Endothelial cell of umbilical vein (primary cell): ENCODE data around the gene THOP1.

Experiments used
- EZH2 ChIP-seq: IDR thresholded peaks from 2 replicates; pipeline ENCODE4 v1.6.1; 2012; ENCODE audit warnings: borderline replicate concordance, low read depth, mild to moderate bottlenecking, moderate library complexity, low read length, inconsistent platforms; ENCODE audit not compliant: severe bottlenecking
- POLR2A ChIP-seq: IDR thresholded peaks from 2 replicates; pipeline ENCODE4 v1.6.1; 2012; ENCODE audit warnings: low read depth, mild to moderate bottlenecking, control low read depth, low read length
- POLR2AphosphoS5 ChIP-seq: IDR thresholded peaks from 2 replicates; pipeline ENCODE4 v1.6.1; 2012; ENCODE audit warnings: low read depth, mild to moderate bottlenecking, control low read depth, low read length, moderate library complexity; ENCODE audit not compliant: insufficient read depth
- TF ChIP-seq, protein P1 (sequence below), 2 donors: IDR thresholded peaks; 1 replicate in 1 of 2; 2 replicates in 1 of 2; pipeline ENCODE4 v1.5.1; 2011; ENCODE audit warnings: low read length in 2 of 2, mild to moderate bottlenecking in 2 of 2, moderate library complexity in 2 of 2, control low read depth in 1 of 2, inconsistent platforms in 1 of 2, low read depth in 1 of 2; ENCODE audit not compliant: insufficient read depth in 1 of 2; ENCODE audit errors: extremely low read depth in 1 of 2

- TF ChIP-seq POLR2A (no peak), EZH2 (no peak), POLR2AphosphoS5 (no peak)
- TF ChIP-seq, protein P1, sequence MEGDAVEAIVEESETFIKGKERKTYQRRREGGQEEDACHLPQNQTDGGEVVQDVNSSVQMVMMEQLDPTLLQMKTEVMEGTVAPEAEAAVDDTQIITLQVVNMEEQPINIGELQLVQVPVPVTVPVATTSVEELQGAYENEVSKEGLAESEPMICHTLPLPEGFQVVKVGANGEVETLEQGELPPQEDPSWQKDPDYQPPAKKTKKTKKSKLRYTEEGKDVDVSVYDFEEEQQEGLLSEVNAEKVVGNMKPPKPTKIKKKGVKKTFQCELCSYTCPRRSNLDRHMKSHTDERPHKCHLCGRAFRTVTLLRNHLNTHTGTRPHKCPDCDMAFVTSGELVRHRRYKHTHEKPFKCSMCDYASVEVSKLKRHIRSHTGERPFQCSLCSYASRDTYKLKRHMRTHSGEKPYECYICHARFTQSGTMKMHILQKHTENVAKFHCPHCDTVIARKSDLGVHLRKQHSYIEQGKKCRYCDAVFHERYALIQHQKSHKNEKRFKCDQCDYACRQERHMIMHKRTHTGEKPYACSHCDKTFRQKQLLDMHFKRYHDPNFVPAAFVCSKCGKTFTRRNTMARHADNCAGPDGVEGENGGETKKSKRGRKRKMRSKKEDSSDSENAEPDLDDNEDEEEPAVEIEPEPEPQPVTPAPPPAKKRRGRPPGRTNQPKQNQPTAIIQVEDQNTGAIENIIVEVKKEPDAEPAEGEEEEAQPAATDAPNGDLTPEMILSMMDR (IDR thresholded peaks at IDR 0.05; ENCODE audit: extremely low read depth in 1 of 2, insufficient read depth in 1 of 2, low read depth in 1 of 2, low read length in 2 of 2), result no peak
These were observed 18.5 kb upstream of the THOP1 start for GRCh38 chr19:2766594-2767372.
